Thyroid gland (tissue), 4 donors: ENCODE measurements around the gene HRNR.

Experiments used
- CTCF ChIP-seq, 6 experiments: fragments of 200-600 bp in 3 of 6; fragments of 450-650 bp in 3 of 6; sonication (generic) in 3 of 6; IDR thresholded peaks; one replicate each; pipeline ENCODE4 v1.5.1; 2016 to 2019; ENCODE audit warnings: antibody characterized with exemption in 6 of 6, mild to moderate bottlenecking in 2 of 6, inconsistent platforms in 1 of 6, moderate library complexity in 1 of 6
- POLR2A ChIP-seq, 2 donors: fragments of 450-650 bp; IDR thresholded peaks; one replicate each; pipeline ENCODE4 v1.6.1; 2017; ENCODE audit warnings: antibody characterized with exemption in 2 of 2, mild to moderate bottlenecking in 2 of 2, moderate library complexity in 1 of 2

- TF ChIP-seq POLR2A (IDR thresholded peaks at IDR 0.05) = no peak
- no peak for TF ChIP-seq CTCF (IDR thresholded peaks at IDR 0.05)
These were observed 41.0 kb downstream of the HRNR start for GRCh38 chr1:152182944-152183361.
